Caco-2 (cell line): ENCODE results near the gene TP53BP2. TPM values are rescaled to one million over a fixed set of nuclear protein-coding genes. Genes with fewer than 3 reads are reported as not detected.

Experiments used
- BruUV-seq: library from RNA; stranded (reverse); fragments of 400-500 nt; replicated peaks from 2 replicates; lab custom pipeline; 2021; lab: Mats Ljungman, UMichigan
- CTCF ChIA-PET: fragments of 300-600 bp; sonication (Branson Sonifier 250); formaldehyde crosslinking; loops from one replicate; lab custom pipeline; 2022; ENCODE audit warnings: antibody characterized with exemption; lab: Charles Lee
- POLR2A ChIA-PET: fragments of 300-600 bp; sonication (Branson Sonifier 250); formaldehyde crosslinking; loops from one replicate; lab custom pipeline; 2022; ENCODE audit warnings: antibody characterized with exemption; lab: Charles Lee
- DNase-seq, 2 experiments: peaks; one replicate each; pipeline versions ENCODE4 v3.0.0 to v3.0.0-alpha.2; 2020 to 2022
- H3K27me3 ChIP-seq: replicated peaks from 2 replicates; pipeline ENCODE4 v1.6.0; 2011; ENCODE audit warnings: low read length; ENCODE audit not compliant: control insufficient read depth, insufficient read depth
- H3K36me3 ChIP-seq: 2 replicates; pipeline ENCODE4 v1.5.1; 2011; ENCODE audit warnings: low read length; ENCODE audit not compliant: control insufficient read depth, insufficient read depth
- H3K4me1 ChIP-seq: fragments of 250-450 bp; sonication (Bioruptor Pico); 2 replicates; pipeline ENCODE4 v1.5.1; 2020; ENCODE audit warnings: mild to moderate bottlenecking
- H3K4me3 ChIP-seq: 2 replicates; pipeline ENCODE4 v1.5.1; 2011; ENCODE audit warnings: low read depth, mild to moderate bottlenecking, control low read depth, low read length
- H3K9me3 ChIP-seq: fragments of 250-450 bp; sonication (Bioruptor Pico); 2 replicates; pipeline ENCODE4 v1.5.1; 2020; ENCODE audit warnings: mild to moderate bottlenecking, moderate library complexity
- H3K27ac Mint-ChIP-seq: one replicate; pipeline ENCODE4 v1.8.0; 2022; ENCODE audit warnings: mixed read lengths; ENCODE audit not compliant: unreplicated experiment
- H3K27me3 Mint-ChIP-seq: one replicate; pipeline ENCODE4 v1.8.0; 2022; ENCODE audit warnings: mixed read lengths; ENCODE audit not compliant: insufficient read depth, unreplicated experiment
- H3K36me3 Mint-ChIP-seq: one replicate; pipeline ENCODE4 v1.8.0; 2022; ENCODE audit warnings: mild to moderate bottlenecking, mixed read lengths; ENCODE audit not compliant: insufficient read depth, unreplicated experiment
- H3K4me1 Mint-ChIP-seq: one replicate; pipeline ENCODE4 v1.8.0; 2022; ENCODE audit warnings: low read depth, mixed read lengths; ENCODE audit not compliant: unreplicated experiment
- H3K4me3 Mint-ChIP-seq: one replicate; pipeline ENCODE4 v1.8.0; 2022; ENCODE audit warnings: mild to moderate bottlenecking, moderate library complexity, mixed read lengths; ENCODE audit not compliant: unreplicated experiment
- H3K9me3 Mint-ChIP-seq: one replicate; pipeline ENCODE4 v1.8.0; 2022; ENCODE audit warnings: mixed read lengths; ENCODE audit not compliant: unreplicated experiment
- CTCF ChIP-seq, 2 experiments: fragments of 200-600 bp in 1 of 2; IDR thresholded peaks; 1 replicate in 1 of 2; 2 replicates in 1 of 2; pipeline versions ENCODE4 v1.5.1 to v1.8.0; 2011 to 2022; ENCODE audit warnings: antibody characterized with exemption in 1 of 2, control low read depth in 1 of 2, inconsistent platforms in 1 of 2, low read depth in 1 of 2, low read length in 1 of 2, mild to moderate bottlenecking in 1 of 2, moderate library complexity in 1 of 2; ENCODE audit not compliant: insufficient read depth in 1 of 2, severe bottlenecking in 1 of 2, unreplicated experiment in 1 of 2
- intact Hi-C: fragments of 100-400 bp; cut with micrococcal nuclease; formaldehyde crosslinking; loops from one replicate; pipeline ENCODE4 v1.10.0; 2022; ENCODE audit not compliant: unreplicated experiment
- total RNA-seq: library from RNA; stranded (reverse); gene quantifications from 2 replicates; pipeline ENCODE4 v1.2.3, GENCODE V29; 2022

Gene TP53BP2
- total RNA-seq, 1 experiment from 2014 or later = 49.6 TPM

DNA sequence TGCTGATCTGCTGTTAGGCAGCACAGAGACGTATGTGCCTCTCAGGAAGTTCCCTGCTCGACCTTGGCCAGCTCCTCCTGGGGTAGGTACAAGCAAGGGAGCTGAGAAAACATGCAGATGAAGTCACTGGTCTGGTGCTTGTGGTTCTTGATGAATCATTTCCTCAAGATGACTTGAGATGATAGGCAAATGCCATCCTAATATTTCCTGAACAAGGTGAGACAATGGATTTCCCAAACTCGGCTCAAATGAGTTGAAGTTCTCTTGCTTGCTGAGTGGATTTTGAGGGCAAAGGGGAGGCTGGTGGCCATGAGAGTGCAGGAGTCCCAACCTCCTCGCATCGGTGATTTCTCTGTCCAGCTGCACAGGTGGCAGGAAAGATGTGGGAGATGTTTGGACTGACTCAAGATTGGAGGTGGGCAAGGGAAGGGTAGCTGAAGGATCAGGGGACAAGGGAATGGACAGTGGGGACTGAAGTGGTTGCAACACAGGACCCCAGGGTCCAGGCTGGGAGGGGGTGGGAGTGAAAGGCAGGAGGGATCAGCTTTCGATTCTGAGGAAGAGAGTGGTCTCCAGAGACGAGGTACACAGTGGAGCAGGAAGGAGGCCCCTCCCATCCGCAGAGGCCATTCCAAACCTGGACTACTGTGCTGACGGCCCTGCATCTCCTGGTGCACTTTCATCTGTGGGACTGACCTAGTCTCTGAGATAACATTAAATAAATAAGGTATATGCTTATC lies 69.5 kb downstream of the TP53BP2 start:
- Mint-ChIP-seq H3K36me3 (peaks cover 91% of the 10 kb centered on the region), H3K4me1 (peaks cover 43% of the 10 kb centered on the region), H3K27ac (peak overlapping the region; percentile 89), H3K27me3 (no peaks in the 10 kb centered on the region), H3K9me3 (no peaks in the 10 kb centered on the region), H3K4me3 (peak overlapping the region; percentile 17)
- peak; percentile 58 to 77 for DNase-seq
- intact Hi-C loops = no loop called here
- no TSS peak for BruUV-seq
- Histone ChIP-seq H3K4me1 (peaks cover 52% of the 10 kb centered on the region), H3K27me3 (no peaks in the 10 kb centered on the region), H3K36me3 (peaks cover 11% of the 10 kb centered on the region), H3K9me3 (no peaks in the 10 kb centered on the region), H3K4me3 (no peak overlapping the region)
- CTCF ChIA-PET = interaction anchor here (0.9 to 1.9 kb wide), 5 partner anchors 37 to 275 kb away, joined by 3 to 7 read pairs (median 4); partner anchors contain the start of gene CAPN2
- POLR2A ChIA-PET = interaction anchor here (0.6 to 1.1 kb wide), 5 partner anchors 11 to 462 kb away, joined by 3 to 5 read pairs (median 3); no protein-coding TSS in a partner anchor
- no peak for TF ChIP-seq CTCF (IDR thresholded peaks at IDR 0.05; ENCODE audit: insufficient read depth in 1 of 2, low read depth in 1 of 2, low read length in 1 of 2, severe bottlenecking in 1 of 2, unreplicated experiment in 1 of 2)

DNA sequence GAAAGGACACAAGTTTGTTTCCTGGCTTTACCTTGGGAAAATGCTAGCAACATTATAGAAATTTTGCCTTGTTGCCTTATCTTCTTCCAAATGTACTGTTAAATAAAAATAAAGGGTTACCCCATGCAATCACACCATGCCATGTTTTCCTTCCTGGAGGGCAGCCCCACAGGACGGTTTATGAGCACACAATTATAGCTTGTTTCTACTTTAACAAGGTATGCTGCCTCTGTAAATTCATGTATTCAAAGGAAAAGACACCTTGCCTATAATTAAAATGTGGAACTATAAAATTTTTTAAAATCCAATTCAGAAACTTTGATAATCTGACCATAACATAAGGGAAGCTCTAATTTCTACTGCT lies 70.1 kb downstream of the TP53BP2 start:
- CTCF ChIA-PET = interaction anchor here (1.9 kb wide), 1 partner anchor 63 kb away, joined by 7 read pairs; the partner anchor contains the start of gene CAPN2
- no peak overlapping the region for H3K4me3 ChIP-seq
- H3K27me3 ChIP-seq = no peaks in the 10 kb centered on the region
- peaks cover 91% of the 10 kb centered on the region for H3K36me3 Mint-ChIP-seq
- no peaks in the 10 kb centered on the region for H3K9me3 Mint-ChIP-seq
- peaks cover 11% of the 10 kb centered on the region for H3K36me3 ChIP-seq
- peaks cover 58% of the 10 kb centered on the region for H3K4me1 ChIP-seq
- BruUV-seq = no TSS peak
- TF ChIP-seq CTCF (IDR thresholded peaks at IDR 0.05; ENCODE audit: insufficient read depth in 1 of 2, low read depth in 1 of 2, low read length in 1 of 2, severe bottlenecking in 1 of 2, unreplicated experiment in 1 of 2) = no peak
- peak overlapping the region; percentile 89 for H3K27ac Mint-ChIP-seq
- H3K27me3 Mint-ChIP-seq = no peaks in the 10 kb centered on the region
- DNase-seq = no peak
- no peaks in the 10 kb centered on the region for H3K9me3 ChIP-seq
- POLR2A ChIA-PET = interaction anchor here (0.6 kb wide), 1 partner anchor 34 kb away, joined by 3 read pairs; no protein-coding TSS in a partner anchor
- H3K4me3 Mint-ChIP-seq = peak overlapping the region; percentile 17
- intact Hi-C loops = no loop called here
- peaks cover 49% of the 10 kb centered on the region for H3K4me1 Mint-ChIP-seq

DNA sequence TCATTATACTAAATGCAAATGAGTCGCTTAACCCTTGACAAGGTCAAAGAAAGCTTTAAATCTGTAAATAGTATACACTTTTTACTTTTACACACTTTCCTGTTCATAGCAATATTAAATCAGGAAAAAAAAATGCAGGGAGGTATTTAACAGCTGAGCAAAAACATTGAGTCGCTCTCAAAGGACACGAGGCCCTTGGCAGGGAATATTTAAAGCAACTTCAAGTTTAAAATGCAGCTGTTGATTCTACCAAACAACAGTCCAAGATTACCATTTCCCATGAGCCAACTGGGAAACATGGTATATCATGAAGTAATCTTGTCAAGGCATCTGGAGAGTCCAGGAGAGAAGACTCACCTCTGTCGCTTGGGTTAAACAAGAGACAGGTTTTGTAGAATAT lies 70.7 kb downstream of the TP53BP2 start:
- Mint-ChIP-seq H3K27ac (no peak overlapping the region), H3K4me1 (peaks cover 52% of the 10 kb centered on the region), H3K27me3 (no peaks in the 10 kb centered on the region), H3K4me3 (no peak overlapping the region), H3K36me3 (peaks cover 91% of the 10 kb centered on the region), H3K9me3 (no peaks in the 10 kb centered on the region)
- ChIA-PET POLR2A (no interaction called here), CTCF (interaction anchor here (0.6 kb wide), 1 partner anchor 521 kb away, joined by 10 read pairs; no protein-coding TSS in a partner anchor)
- intact Hi-C loops = no loop called here
- peaks cover 60% of the 10 kb centered on the region for H3K4me1 ChIP-seq
- H3K27me3 ChIP-seq = no peaks in the 10 kb centered on the region
- TF ChIP-seq CTCF (IDR thresholded peaks at IDR 0.05; ENCODE audit: insufficient read depth in 1 of 2, low read depth in 1 of 2, low read length in 1 of 2, severe bottlenecking in 1 of 2, unreplicated experiment in 1 of 2) = no peak
- DNase-seq = no peak
- no TSS peak for BruUV-seq
- H3K9me3 ChIP-seq = no peaks in the 10 kb centered on the region
- H3K4me3 ChIP-seq = no peak overlapping the region
- peaks cover 9% of the 10 kb centered on the region for H3K36me3 ChIP-seq
